OCI-LY7 (cell line): ENCODE measurements around the gene COBLL1. TPM values are rescaled to one million over a fixed set of nuclear protein-coding genes. Genes with fewer than 3 reads are reported as not detected.

Experiments used
- BruUV-seq: library from RNA; stranded (reverse); fragments of 400-500 nt; replicated peaks from 2 replicates; lab custom pipeline; 2021; lab: Mats Ljungman, UMichigan
- CTCF ChIA-PET: fragments of 300-600 bp; sonication (Branson Sonifier 250); formaldehyde crosslinking; loops from one replicate; lab custom pipeline; 2022; ENCODE audit warnings: antibody characterized with exemption; ENCODE audit not compliant: unreplicated experiment; lab: Charles Lee
- POLR2A ChIA-PET: fragments of 300-600 bp; sonication (Branson Sonifier 250); formaldehyde crosslinking; loops from one replicate; lab custom pipeline; 2022; ENCODE audit warnings: antibody characterized with exemption; lab: Charles Lee
- DNase-seq: peaks from one replicate; pipeline ENCODE4 v3.0.0-alpha.2; 2015; ENCODE audit warnings: low spot score
- H2AFZ ChIP-seq: fragments of 200-600 bp; sonication (generic), shearing (Covaris generic); 2 replicates; pipeline ENCODE4 v1.6.1; 2014; ENCODE audit warnings: mild to moderate bottlenecking, antibody characterized with exemption, low read length, moderate library complexity
- H3K27ac ChIP-seq: fragments of 200-600 bp; sonication (generic); 2 replicates; pipeline ENCODE4 v1.5.1; 2014; ENCODE audit warnings: mixed run types, low read depth, mild to moderate bottlenecking, moderate library complexity, low read length, inconsistent platforms; ENCODE audit not compliant: poor library complexity, severe bottlenecking
- H3K36me3 ChIP-seq: fragments of 200-600 bp; sonication (generic); 2 replicates; pipeline ENCODE4 v1.6.1; 2014; ENCODE audit warnings: mild to moderate bottlenecking, antibody characterized with exemption, low read length, moderate library complexity, mixed read lengths; ENCODE audit not compliant: insufficient read depth
- H3K4me1 ChIP-seq: fragments of 200-600 bp; sonication (generic); 2 replicates; pipeline ENCODE4 v1.5.1; 2014; ENCODE audit warnings: mild to moderate bottlenecking, low read length; ENCODE audit not compliant: insufficient read depth, poor library complexity, severe bottlenecking
- H3K4me2 ChIP-seq: fragments of 200-600 bp; sonication (generic); 2 replicates; pipeline ENCODE4 v1.6.1; 2014; ENCODE audit warnings: mild to moderate bottlenecking, low read length
- H3K4me3 ChIP-seq: fragments of 200-600 bp; sonication (generic); 2 replicates; pipeline ENCODE4 v1.5.1; 2014; ENCODE audit warnings: mild to moderate bottlenecking, low read depth, low read length; ENCODE audit not compliant: poor library complexity, severe bottlenecking
- H3K79me2 ChIP-seq: fragments of 200-600 bp; sonication (generic); 2 replicates; pipeline ENCODE4 v1.6.1; 2016; ENCODE audit warnings: low read depth, mild to moderate bottlenecking, low read length, moderate library complexity, mixed read lengths; ENCODE audit not compliant: insufficient read depth
- H3K9me2 ChIP-seq: fragments of 200-600 bp; sonication (generic); 2 replicates; pipeline ENCODE4 v1.6.1; 2016; ENCODE audit warnings: mild to moderate bottlenecking, low read length, mixed read lengths; ENCODE audit not compliant: insufficient read depth
- H3K9me3 ChIP-seq: fragments of 200-600 bp; sonication (generic); 2 replicates; pipeline ENCODE4 v1.6.1; 2014; ENCODE audit warnings: mild to moderate bottlenecking, mixed run types, low read length, mixed read lengths
- H4K20me1 ChIP-seq: fragments of 200-600 bp; sonication (generic); 2 replicates; pipeline ENCODE4 v1.6.1; 2014; ENCODE audit warnings: mild to moderate bottlenecking, antibody characterized with exemption, low read length, moderate library complexity, mixed read lengths; ENCODE audit not compliant: insufficient read depth
- CTCF ChIP-seq: fragments of 200-600 bp; sonication (generic); conservative IDR thresholded peaks from 2 replicates; pipeline ENCODE4 v1.5.1; 2014; ENCODE audit warnings: mild to moderate bottlenecking, antibody characterized with exemption, low read length, moderate library complexity, mixed read lengths
- EZH2phosphoT487 ChIP-seq: fragments of 200-600 bp; sonication (generic); IDR thresholded peaks from 2 replicates; pipeline ENCODE4 v1.6.1; 2018; ENCODE audit warnings: low read depth, borderline replicate concordance, mild to moderate bottlenecking, mixed run types, antibody characterized with exemption, low read length, moderate library complexity, mixed read lengths
- intact Hi-C: fragments of 100-400 bp; cut with micrococcal nuclease; formaldehyde crosslinking; loops from one replicate; pipeline ENCODE4 v1.10.0; 2022; ENCODE audit not compliant: unreplicated experiment
- total RNA-seq, 2 experiments: library from RNA; depleted of rRNA in 1 of 2; stranded (reverse); fragments of >200 nt in 1 of 2; shearing (Covaris generic) in 1 of 2; gene quantifications; 2 replicates each; pipeline ENCODE4 v1.2.3, GENCODE V29; 2014 to 2022

Gene COBLL1
- total RNA-seq, 2 experiments from 2014 or later = 0.79 to 40.7 TPM

- no peak for TF ChIP-seq EZH2phosphoT487
- no peak for TF ChIP-seq CTCF
- Histone ChIP-seq H3K4me2 (no peak overlapping the region), H3K4me3 (no peak overlapping the region), H3K79me2 (no peaks in the 10 kb centered on the region), H3K9me3 (no peaks in the 10 kb centered on the region), H3K36me3 (no peaks in the 10 kb centered on the region), H3K9me2 (no peaks in the 10 kb centered on the region), H2AFZ (no peak overlapping the region), H4K20me1 (no peaks in the 10 kb centered on the region), H3K27ac (no peak overlapping the region), H3K4me1 (peaks cover 7% of the 10 kb centered on the region)
- CTCF ChIA-PET = interaction anchor here (1.2 kb wide), 1 partner anchor 102 kb away, joined by 3 read pairs; the partner anchor contains the start of gene COBLL1
- POLR2A ChIA-PET = interaction anchor here (0.6 kb wide), 1 partner anchor 123 kb away, joined by 3 read pairs; no protein-coding TSS in a partner anchor
- intact Hi-C loops = loop anchor here (5.0 to 10.0 kb wide), 2 partner anchors 277 to 555 kb away; no protein-coding TSS in a partner anchor
- BruUV-seq = no TSS peak
- DNase-seq = no peak
Measured at GRCh38 chr2:164739966-164740365, 101.7 kb downstream of the COBLL1 start.

GRCh38 chr2:164737612-164738081 lies 104.0 kb downstream of the COBLL1 start:
- no peak overlapping the region for H3K4me3 ChIP-seq
- no peak overlapping the region for H2AFZ ChIP-seq
- peak; percentile 73 for DNase-seq
- ChIA-PET POLR2A (interaction anchor here (0.7 to 1.4 kb wide), 3 partner anchors 22 to 181 kb away, joined by 3 to 4 read pairs (median 3); no protein-coding TSS in a partner anchor), CTCF (interaction anchor here (0.6 to 1.8 kb wide), 2 partner anchors 175 to 278 kb away, joined by 3 to 4 read pairs; no protein-coding TSS in a partner anchor)
- TF ChIP-seq CTCF = peak; percentile 94
- no peak for TF ChIP-seq EZH2phosphoT487
- intact Hi-C loops = loop anchor here (1.0 to 10.0 kb wide), 7 partner anchors 104 to 557 kb away; partner anchors contain the start of genes COBLL1 and SCN3A
- no peaks in the 10 kb centered on the region for H3K9me2 ChIP-seq
- H3K36me3 ChIP-seq = no peaks in the 10 kb centered on the region
- H3K27ac ChIP-seq = no peak overlapping the region
- no peaks in the 10 kb centered on the region for H3K79me2 ChIP-seq
- no TSS peak for BruUV-seq
- H3K9me3 ChIP-seq = no peaks in the 10 kb centered on the region
- peaks cover 7% of the 10 kb centered on the region for H3K4me1 ChIP-seq
- H4K20me1 ChIP-seq = no peaks in the 10 kb centered on the region
- H3K4me2 ChIP-seq = no peak overlapping the region
